Urinary bladder (tissue), 4 donors: Measurements from ENCODE around the gene PRAMEF1. TPM values are rescaled to one million over a fixed set of nuclear protein-coding genes. Genes with fewer than 3 reads are reported as not detected.
"Not testable (repeated sequence)": the region's sequence is repeated elsewhere in the genome, so short reads cannot be mapped to it uniquely, and the experiment has no call there.

Experiments
- DNase-seq: peaks from one replicate; pipeline ENCODE4 v3.0.0-alpha.2; 2015; ENCODE audit errors: extremely low spot score
- H3K27ac ChIP-seq: one replicate; pipeline ENCODE4 v1.5.1; 2013; ENCODE audit warnings: low read depth, mild to moderate bottlenecking, moderate library complexity
- H3K36me3 ChIP-seq: one replicate; pipeline ENCODE4 v1.6.1; 2013; ENCODE audit warnings: mild to moderate bottlenecking, moderate library complexity; ENCODE audit not compliant: insufficient read depth
- H3K4me1 ChIP-seq: one replicate; pipeline ENCODE4 v1.6.1; 2013; ENCODE audit warnings: mild to moderate bottlenecking, moderate library complexity; ENCODE audit not compliant: insufficient read depth
- H3K4me3 ChIP-seq: one replicate; pipeline ENCODE4 v1.5.1; 2013; ENCODE audit warnings: low read depth, low read length
- WGBS: extraction: QIAGEN DNeasy Blood & Tissue Kit; methylation state at CpG from one replicate; pipeline ENCODE4 v1.1.7; 2013; 5-methylcytosine and 5-hydroxymethylcytosine counted together
- polyA plus RNA-seq: library from polyadenylated mRNA; stranded (reverse); fragments of 200-250 nt; gene quantifications from one replicate; pipeline ENCODE4 v1.2.3, GENCODE V29; 2013
- total RNA-seq: library from RNA; depleted of rRNA; stranded (reverse); fragments of >200 nt; gene quantifications from one replicate; pipeline ENCODE4 v1.2.3, GENCODE V29; 2014
- donor health status: healthy with polysubstance abuse.
- donor health status: healthy.

PRAMEF1 gene
- total and polyA plus RNA-seq, 2 donors: not detected

DNA sequence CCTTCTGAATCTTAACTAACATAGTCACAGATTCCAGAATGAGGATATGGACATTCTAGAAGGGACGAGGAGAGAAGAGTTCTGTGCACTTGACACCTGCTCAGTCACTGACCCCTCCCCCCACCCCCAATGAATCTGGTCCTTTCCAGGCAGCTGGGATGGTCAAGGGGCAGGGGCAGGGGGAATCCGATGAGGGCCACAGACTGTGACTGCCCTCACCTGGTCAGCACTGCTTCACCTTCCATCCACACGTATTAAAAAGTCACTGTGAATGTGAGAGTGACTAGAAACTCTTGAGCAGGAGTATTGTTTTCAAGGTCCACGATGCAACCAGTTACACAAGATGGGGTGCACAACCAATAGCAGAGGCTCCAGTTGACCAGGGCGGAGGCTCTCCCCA, 27.2 kb upstream of the PRAMEF1 start:
- no peak overlapping the region for H3K4me3 ChIP-seq
- no peak for DNase-seq

DNA sequence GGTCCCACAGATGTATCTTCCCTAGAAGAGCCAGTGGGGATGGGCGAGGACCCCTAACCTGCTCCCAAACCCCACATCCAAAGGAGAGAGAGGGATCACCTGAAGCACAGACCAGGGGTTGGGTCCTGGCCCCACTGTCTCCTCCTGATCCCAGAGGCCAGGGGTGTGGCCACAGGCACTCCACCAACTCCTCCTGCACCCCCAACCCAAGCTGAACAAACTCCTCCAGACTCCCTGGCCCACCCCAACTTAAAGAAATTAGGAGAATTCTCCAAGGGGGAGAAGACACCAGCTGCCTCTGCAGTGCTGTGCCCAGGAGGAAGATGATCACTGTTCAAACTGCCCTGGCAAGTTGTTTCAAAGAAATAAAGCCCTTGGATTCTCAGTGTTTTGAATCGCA, 22.2 kb upstream of the PRAMEF1 start:
- 78% methylated on average over 2 of the region's 2 CpGs for WGBS
- Histone ChIP-seq H3K4me3 (no peak overlapping the region), H3K27ac (no peak overlapping the region), H3K36me3 (no peaks in the 10 kb centered on the region), H3K4me1 (no peaks in the 10 kb centered on the region)
- DNase-seq: no peak

More for the DNA sequence above, 27.2 kb upstream of the PRAMEF1 start:
- Histone ChIP-seq H3K27ac (no peak overlapping the region), H3K36me3 (no peaks in the 10 kb centered on the region), H3K4me1 (no peaks in the 10 kb centered on the region)
- WGBS: 60% methylated on average over 5 of the region's 5 CpGs

DNA sequence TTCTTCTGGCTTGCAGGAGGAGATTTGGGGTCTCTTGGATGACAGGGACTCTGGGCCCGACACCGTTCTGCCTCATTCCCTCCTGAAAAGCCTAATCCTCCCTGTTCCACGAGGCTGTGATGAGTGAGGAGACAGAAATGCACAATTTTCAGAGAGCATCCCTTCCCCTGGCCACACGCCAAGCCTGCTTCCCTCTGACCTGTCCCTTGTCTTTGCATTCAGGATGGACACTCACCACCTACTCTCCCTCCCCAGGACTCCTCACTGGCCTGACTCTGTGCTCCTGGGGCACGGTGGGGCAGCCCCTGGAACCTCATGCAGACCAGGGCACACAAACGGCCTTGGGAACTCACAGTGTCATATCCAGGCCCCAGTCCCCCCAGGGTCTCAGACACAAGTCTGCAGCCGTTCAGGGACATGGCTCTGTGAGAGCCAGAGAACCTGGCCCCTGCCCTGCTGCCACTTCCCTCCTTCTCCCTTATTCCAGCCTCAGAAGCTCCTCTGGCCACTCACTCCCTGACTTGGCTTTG, 21.2 kb upstream of the PRAMEF1 start:
- no peak for DNase-seq
- Histone ChIP-seq H3K4me1 (no peaks in the 10 kb centered on the region), H3K27ac (no peak overlapping the region), H3K4me3 (no peak overlapping the region), H3K36me3 (no peaks in the 10 kb centered on the region)
- WGBS: 51% methylated on average over 7 of the region's 7 CpGs

DNA sequence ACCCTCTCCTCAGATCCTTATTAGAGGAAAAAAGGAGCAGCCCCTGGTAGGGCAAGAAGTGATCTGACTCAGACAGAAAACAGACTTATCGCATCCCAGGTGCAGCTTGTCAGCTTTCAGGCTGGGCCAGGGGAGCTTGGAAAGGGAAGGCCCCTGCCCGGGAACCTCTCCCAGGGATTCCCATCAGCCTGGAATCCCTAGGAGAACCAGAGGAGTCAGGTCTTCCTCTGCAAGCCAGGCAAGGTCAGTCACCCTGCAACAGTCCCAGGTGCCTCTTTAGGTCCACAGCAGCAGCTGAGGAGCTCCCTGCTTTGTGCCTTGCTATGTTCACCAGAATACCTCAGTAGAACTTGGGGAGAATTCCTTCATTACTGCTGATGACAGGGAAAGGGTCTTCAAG, 20.6 kb upstream of the PRAMEF1 start:
- H3K27ac ChIP-seq: no peak overlapping the region
- H3K36me3 ChIP-seq: no peaks in the 10 kb centered on the region
- no peak overlapping the region for H3K4me3 ChIP-seq
- no peaks in the 10 kb centered on the region for H3K4me1 ChIP-seq
- WGBS: 67% methylated on average over 2 of the region's 2 CpGs
- DNase-seq: no peak

DNA sequence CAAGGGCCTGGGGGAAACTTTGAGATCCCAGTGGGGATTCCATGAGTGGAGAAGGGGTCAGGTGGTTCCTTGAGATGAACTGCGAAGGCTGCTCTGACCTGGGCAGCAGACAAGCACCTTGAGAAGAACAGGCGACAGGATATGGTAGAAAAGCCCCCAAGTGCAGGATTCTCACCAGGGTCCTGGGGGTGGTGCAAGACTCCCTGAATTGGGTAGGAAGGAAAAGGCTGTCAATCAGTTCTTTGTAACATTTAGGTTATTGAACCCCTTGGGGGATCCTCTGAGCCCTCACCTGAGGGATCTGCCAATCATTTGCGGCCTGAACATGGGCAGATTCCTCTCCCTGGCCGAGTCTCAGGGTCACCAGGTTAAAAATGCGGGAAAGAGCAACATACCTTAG, 20.0 kb upstream of the PRAMEF1 start:
- Histone ChIP-seq H3K4me1 (no peaks in the 10 kb centered on the region), H3K4me3 (no peak overlapping the region), H3K27ac (no peak overlapping the region), H3K36me3 (no peaks in the 10 kb centered on the region)
- no peak for DNase-seq
- WGBS: 68% methylated on average over 5 of the region's 5 CpGs

DNA sequence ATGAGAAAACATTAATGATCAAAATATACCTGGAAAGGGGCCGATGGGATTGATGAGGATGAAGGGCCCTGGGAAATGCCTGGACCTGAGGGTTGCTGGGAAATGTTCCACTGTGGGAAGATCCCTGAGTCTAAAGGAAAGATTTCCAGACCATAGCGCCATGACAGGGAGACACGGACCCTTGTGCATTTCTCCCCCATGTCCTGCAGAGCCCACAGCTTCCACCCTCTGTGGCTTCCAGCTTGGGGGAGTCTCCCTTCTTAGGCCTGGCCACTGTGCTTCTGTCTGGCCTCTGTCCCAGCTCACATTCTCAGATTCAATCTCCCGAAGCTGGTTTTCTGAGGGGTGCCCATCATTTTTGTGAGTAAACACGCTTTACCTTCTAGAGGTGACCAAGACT, 18.7 kb upstream of the PRAMEF1 start:
- Histone ChIP-seq H3K4me3 (no peak overlapping the region), H3K4me1 (no peaks in the 10 kb centered on the region), H3K27ac (no peak overlapping the region), H3K36me3 (no peaks in the 10 kb centered on the region)
- DNase-seq: no peak
- WGBS: 88% methylated on average over 5 of the region's 5 CpGs

DNA sequence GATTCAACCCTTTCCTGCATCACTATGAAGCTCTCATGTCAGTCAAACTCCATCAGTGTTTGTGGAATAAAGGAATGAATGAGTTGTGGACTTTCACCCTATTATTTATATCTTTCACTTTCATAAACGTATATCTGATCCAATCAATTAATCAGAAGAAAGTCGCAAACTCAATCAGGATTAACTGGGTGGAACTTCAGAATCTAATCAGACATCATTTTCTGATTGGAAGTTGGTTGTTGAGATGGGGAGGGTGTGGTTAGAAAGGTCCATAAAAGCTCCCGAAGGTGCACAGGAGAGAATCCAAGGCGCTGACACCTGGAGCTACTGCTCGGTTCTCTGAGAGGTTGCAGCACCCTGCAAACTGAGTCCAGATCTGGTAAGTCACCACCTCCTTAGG, 17.8 kb upstream of the PRAMEF1 start, which contains the start of gene PRAMEF12:
PRAMEF12 (plus strand) TSS at position 301 of the 400 bp plus-strand sequence. CDS start 1,130 bp downstream, outside the sequence.
- Histone ChIP-seq H3K4me1 (no peaks in the 10 kb centered on the region), H3K36me3 (no peaks in the 10 kb centered on the region), H3K27ac (no peak within 1 kb of the TSS), H3K4me3 (no peak within 1 kb of the TSS)
- WGBS: 89% methylated on average over 5 of the region's 5 CpGs
- DNase-seq: no peak

DNA sequence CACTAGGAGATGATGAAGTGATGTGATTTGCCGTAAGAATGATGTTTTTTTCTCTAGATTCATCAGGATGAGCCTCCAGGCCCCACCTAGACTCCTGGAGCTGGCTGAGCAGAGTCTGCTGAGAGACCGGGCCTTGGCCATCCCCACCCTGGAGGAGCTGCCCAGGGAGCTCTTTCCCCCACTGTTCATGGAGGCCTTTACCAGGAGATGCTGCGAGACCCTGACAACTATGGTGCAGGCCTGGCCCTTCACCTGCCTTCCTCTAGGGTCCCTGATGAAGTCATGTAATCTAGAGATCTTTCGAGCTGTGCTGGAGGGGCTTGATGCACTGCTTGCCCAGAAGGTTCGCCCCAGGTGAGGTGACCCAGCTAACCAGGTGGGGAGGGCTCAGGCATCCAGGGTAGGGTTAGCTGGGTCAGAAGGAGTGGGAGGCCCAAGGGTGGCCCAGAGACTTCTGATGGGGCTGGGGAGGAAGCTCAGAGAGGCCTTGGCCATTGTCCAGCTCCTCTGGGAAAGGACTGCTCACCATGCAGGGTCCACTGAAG, 16.3 kb upstream of the PRAMEF1 start:
- Histone ChIP-seq H3K4me3 (no peak overlapping the region), H3K27ac (no peak overlapping the region), H3K36me3 (no peaks in the 10 kb centered on the region), H3K4me1 (no peaks in the 10 kb centered on the region)
- DNase-seq: no peak
- 82% methylated on average over 5 of the region's 5 CpGs for WGBS

DNA sequence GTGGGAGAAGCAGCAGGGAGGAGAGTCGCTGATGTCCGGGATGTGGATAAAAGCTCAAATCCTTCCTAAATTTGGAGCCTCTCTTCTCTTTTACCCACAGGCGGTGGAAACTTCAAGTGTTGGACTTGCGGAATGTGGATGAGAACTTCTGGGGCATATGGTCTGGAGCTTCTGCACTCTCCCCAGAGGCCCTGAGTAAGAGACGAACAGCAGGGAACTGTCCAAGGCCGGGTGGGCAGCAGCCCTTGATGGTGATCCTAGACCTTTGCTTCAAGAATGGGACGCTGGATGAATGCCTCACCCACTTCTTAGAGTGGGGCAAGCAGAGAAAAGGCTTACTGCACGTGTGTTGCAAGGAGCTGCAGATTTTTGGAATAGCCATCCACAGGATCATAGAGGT, 15.8 kb upstream of the PRAMEF1 start:
- Histone ChIP-seq H3K27ac (no peak overlapping the region), H3K4me3 (no peak overlapping the region), H3K36me3 (no peaks in the 10 kb centered on the region), H3K4me1 (no peaks in the 10 kb centered on the region)
- DNase-seq: no peak
- WGBS: 81% methylated on average over 8 of the region's 8 CpGs

DNA sequence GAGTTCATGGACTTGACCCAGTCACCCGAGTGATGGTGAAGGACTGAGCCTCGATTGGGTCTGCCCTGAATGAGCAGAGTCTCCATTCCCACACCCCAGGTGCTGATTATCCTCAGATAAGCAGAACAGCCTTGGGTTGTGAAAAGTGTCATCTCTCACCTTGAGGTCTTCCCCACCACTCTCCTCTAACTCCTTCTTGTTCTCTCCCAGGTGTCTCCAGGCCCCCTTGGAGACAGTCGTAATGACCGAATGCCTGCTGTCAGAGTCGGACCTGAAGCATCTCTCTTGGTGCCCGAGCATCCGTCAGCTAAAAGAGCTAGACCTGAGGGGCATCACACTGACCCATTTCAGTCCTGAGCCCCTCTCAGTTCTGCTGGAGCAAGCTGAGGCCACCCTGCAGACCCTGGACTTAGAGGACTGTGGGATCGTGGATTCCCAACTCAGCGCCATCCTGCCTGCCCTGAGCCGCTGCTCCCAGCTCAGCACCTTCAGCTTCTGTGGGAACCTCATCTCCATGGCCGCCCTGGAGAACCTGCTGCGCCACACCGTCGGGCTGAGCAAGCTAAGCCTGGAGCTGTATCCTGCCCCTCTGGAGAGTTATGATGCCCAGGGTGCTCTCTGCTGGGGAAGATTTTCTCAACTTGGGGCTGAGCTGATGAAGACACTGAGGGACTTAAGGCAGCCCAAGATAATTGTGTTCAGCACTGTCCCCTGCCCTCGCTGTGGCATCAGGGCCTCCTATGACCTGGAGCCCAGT, 14.2 kb upstream of the PRAMEF1 start:
- no peak for DNase-seq

DNA sequence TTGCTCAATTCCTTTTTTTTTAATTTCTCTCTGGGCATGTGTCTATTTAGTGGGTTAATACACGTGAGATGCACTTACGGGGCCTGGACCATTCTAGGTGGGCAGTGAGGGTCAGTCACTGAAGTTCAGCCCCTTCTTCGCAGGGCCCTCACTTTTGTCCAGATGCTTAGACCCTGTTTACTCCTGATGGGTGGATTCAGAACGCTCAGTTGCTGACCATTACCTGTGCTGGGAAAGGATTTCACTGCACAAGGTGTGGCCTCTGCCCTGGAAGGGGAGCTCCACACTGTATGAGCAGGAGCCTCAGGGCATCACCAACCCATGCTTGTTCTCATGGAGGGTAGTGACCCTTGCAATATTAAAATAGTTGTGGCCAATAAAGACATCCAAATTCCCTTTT, 13.1 kb upstream of the PRAMEF1 start:
- H3K4me3 ChIP-seq: no peak overlapping the region
- H3K36me3 ChIP-seq: no peaks in the 10 kb centered on the region
- DNase-seq: no peak
- 74% methylated on average over 4 of the region's 4 CpGs for WGBS
- no peaks in the 10 kb centered on the region for H3K4me1 ChIP-seq
- no peak overlapping the region for H3K27ac ChIP-seq

More for the DNA sequence above, 14.2 kb upstream of the PRAMEF1 start:
- Histone ChIP-seq H3K4me1 (no peaks in the 10 kb centered on the region), H3K4me3 (no peak overlapping the region), H3K27ac (no peak overlapping the region), H3K36me3 (no peaks in the 10 kb centered on the region)
- WGBS: 89% methylated on average over 15 of the region's 15 CpGs

DNA sequence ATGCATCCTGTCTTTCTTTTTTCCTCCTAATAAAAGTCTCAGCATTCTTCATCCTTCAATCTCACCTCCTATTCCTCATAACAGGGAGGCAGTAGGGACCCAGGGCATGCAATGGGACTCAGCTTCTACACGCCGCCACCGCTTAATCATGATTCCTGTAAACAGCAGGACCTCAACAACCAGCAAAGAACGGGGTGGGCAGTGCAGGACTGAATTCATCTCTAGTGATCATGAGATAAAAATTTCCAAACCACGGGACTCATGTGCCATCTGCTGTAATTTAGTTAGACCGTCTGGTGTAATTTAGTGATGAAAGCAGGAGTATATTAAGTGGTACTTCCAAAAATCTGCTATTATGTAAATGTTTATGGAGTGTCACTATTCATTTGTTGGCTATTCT, 12.3 kb upstream of the PRAMEF1 start:
- H3K4me3 ChIP-seq: no peak overlapping the region
- H3K36me3 ChIP-seq: no peaks in the 10 kb centered on the region
- H3K4me1 ChIP-seq: no peaks in the 10 kb centered on the region
- WGBS: 71% methylated on average over 6 of the region's 6 CpGs
- no peak overlapping the region for H3K27ac ChIP-seq
- DNase-seq: no peak

DNA sequence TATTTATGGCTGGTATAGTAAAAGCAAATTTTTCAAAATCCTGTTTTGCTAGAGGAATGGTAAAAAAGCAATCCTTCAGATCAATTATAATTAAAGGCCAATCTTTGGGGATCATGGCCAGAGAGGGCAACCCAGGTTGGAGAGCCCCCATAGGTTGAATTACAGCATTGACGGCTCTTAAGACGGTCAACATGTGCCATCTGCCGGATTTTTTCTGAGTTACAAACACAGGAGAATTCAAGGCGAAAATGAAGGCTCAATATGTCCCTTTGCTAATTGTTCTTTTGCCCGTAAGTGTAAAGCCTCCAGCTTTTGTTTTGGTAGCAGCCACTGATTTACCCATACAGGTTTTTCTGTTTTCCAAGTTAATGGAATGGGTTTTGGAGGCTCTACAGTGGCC, 9.7 kb upstream of the PRAMEF1 start:
- DNase-seq, H3K36me3 ChIP-seq, H3K4me3 ChIP-seq, H3K27ac ChIP-seq, H3K4me1 ChIP-seq: not testable (repeated sequence)
- 80% methylated on average over 5 of the region's 5 CpGs for WGBS

DNA sequence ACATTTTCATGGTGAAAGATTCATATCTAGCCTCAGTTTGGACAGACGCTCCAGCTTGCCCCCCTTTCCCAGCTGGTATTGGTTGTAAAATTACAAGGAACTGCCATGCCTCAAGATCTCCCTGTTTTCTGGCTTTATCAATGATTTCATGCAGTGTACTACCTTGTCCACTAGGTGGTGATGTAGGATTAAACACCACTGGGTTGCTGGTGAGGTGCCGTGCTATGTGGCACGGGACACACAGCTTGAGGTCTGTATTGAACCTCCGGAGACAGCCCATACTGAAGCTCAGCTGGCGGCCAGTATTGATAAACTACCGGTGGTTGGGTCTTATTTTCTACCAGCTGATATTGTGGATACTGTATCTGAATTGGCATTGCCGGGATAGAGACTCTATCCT, 7.4 kb upstream of the PRAMEF1 start:
- H3K4me3 ChIP-seq, H3K27ac ChIP-seq, H3K36me3 ChIP-seq, H3K4me1 ChIP-seq, DNase-seq: not testable (repeated sequence)
- WGBS: 42% methylated on average over 6 of the region's 7 CpGs
